ENCODE data around the gene OGFR.

DNA sequence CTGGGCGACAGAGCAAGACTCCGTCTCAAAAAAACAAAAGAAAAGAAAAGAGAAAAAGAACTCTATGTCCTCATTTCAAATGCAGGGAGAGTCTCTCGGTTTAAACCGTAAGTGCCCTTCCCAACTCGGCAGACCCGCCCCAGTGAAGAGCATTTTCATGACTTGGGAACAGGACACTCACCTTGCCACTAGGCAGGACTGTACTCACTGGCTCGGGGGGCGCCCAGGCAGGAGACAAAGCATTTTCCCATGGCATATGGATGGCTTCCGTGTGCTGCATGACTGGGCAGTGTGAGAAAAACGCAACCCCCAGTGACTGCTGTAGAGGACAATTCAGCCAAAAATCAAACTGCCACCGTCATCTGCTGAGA, 32.0 kb upstream of the OGFR start:
- TF ChIP-seq, protein P1, sequence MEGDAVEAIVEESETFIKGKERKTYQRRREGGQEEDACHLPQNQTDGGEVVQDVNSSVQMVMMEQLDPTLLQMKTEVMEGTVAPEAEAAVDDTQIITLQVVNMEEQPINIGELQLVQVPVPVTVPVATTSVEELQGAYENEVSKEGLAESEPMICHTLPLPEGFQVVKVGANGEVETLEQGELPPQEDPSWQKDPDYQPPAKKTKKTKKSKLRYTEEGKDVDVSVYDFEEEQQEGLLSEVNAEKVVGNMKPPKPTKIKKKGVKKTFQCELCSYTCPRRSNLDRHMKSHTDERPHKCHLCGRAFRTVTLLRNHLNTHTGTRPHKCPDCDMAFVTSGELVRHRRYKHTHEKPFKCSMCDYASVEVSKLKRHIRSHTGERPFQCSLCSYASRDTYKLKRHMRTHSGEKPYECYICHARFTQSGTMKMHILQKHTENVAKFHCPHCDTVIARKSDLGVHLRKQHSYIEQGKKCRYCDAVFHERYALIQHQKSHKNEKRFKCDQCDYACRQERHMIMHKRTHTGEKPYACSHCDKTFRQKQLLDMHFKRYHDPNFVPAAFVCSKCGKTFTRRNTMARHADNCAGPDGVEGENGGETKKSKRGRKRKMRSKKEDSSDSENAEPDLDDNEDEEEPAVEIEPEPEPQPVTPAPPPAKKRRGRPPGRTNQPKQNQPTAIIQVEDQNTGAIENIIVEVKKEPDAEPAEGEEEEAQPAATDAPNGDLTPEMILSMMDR (IDR thresholded peaks at IDR 0.05): no peak
- TF ChIP-seq POLR2A (IDR thresholded peaks at IDR 0.05): no peak
- TF ChIP-seq EP300 (IDR thresholded peaks at IDR 0.05): no peak
